Measurements from ENCODE around the gene PDCD4. TPM values are rescaled to one million over a fixed set of nuclear protein-coding genes. Genes with fewer than 3 reads are reported as not detected.

PDCD4 gene
- total RNA-seq, 4 donors from 2014 or later = 6.4 to 15.6 (median 9.8) TPM

- Histone ChIP-seq H3K27me3 (no peaks in the 10 kb centered on the region), H3K4me3 (no peak overlapping the region), H3K27ac (no peak overlapping the region), H3K9me3 (no peaks in the 10 kb centered on the region), H3K4me1 (no peaks in the 10 kb centered on the region), H3K36me3 (peaks cover 0 to 40% of the 10 kb centered on the region in 2 donors)
- TF ChIP-seq CTCF (IDR thresholded peaks at IDR 0.05 in 4 of 5, conservative IDR thresholded peaks at IDR 0.05 in 1 of 5) (no peak), POLR2A (IDR thresholded peaks at IDR 0.05) (no peak)
- DNase-seq = no peak
- intact Hi-C loops (cut with DNase I; ENCODE audit: low total_unique reads) (no loop called here), in situ Hi-C loops (cut with MboI; ENCODE audit: low sequenced_read_pairs in 4 of 4) (loop anchor here in 3 of 4 donors (5.0 to 25.0 kb wide), 5 partner anchors 84 to 574 kb away; partner anchors contain the start of gene SMNDC1 (in 1 of the 3))
- ATAC-seq = no peak
Observed at GRCh38 chr10:110885932-110886674, 14.4 kb downstream of the PDCD4 start.

GRCh38 chr10:110887560-110887959 is 15.8 kb downstream of the PDCD4 start:
- TF ChIP-seq CTCF (IDR thresholded peaks at IDR 0.05 in 4 of 5, conservative IDR thresholded peaks at IDR 0.05 in 1 of 5) (no peak), POLR2A (IDR thresholded peaks at IDR 0.05) (no peak)
- DNase-seq = no peak
- Histone ChIP-seq H3K4me1 (no peaks in the 10 kb centered on the region), H3K27me3 (no peaks in the 10 kb centered on the region), H3K9me3 (no peaks in the 10 kb centered on the region), H3K27ac (no peak overlapping the region), H3K36me3 (peaks cover 0 to 40% of the 10 kb centered on the region in 2 donors), H3K4me3 (no peak overlapping the region)
- ATAC-seq = no peak
- in situ Hi-C loops (cut with MboI; ENCODE audit: low sequenced_read_pairs in 4 of 4) = loop anchor here in 3 of 4 donors (5.0 to 25.0 kb wide), 5 partner anchors 85 to 575 kb away; partner anchors contain the start of gene SMNDC1 (in 1 of the 3)
- intact Hi-C loops (cut with DNase I; ENCODE audit: low total_unique reads) = no loop called here

GRCh38 chr10:110892602-110893288 is 21.0 kb downstream of the PDCD4 start:
- Histone ChIP-seq H3K4me3 (no peak overlapping the region), H3K9me3 (no peaks in the 10 kb centered on the region), H3K4me1 (no peaks in the 10 kb centered on the region), H3K36me3 (peaks cover 0 to 22% of the 10 kb centered on the region in 2 donors), H3K27ac (no peak overlapping the region), H3K27me3 (no peaks in the 10 kb centered on the region)
- ATAC-seq (no peak), DNase-seq (no peak)
- in situ Hi-C loops (cut with MboI; ENCODE audit: low sequenced_read_pairs in 4 of 4) (loop anchor here (5.0 to 25.0 kb wide), 5 partner anchors 88 to 580 kb away; partner anchors contain the start of gene SMNDC1 (in 1 of the 4)), intact Hi-C loops (cut with DNase I; ENCODE audit: low total_unique reads) (loop anchor here (1.0 to 2.0 kb wide), 3 partner anchors 20 to 148 kb away; no protein-coding TSS in a partner anchor)
- TF ChIP-seq CTCF (IDR thresholded peaks at IDR 0.05 in 4 of 5, conservative IDR thresholded peaks at IDR 0.05 in 1 of 5) = no peak
- no peak for TF ChIP-seq POLR2A (IDR thresholded peaks at IDR 0.05)

GRCh38 chr10:110893559-110894179 is 21.9 kb downstream of the PDCD4 start:
- H3K27me3 ChIP-seq = no peaks in the 10 kb centered on the region
- intact Hi-C loops (cut with DNase I; ENCODE audit: low total_unique reads) = loop anchor here (1.0 to 2.0 kb wide), 3 partner anchors 21 to 149 kb away; no protein-coding TSS in a partner anchor
- in situ Hi-C loops (cut with MboI; ENCODE audit: low sequenced_read_pairs in 4 of 4) = loop anchor here (5.0 to 25.0 kb wide), 5 partner anchors 89 to 581 kb away; partner anchors contain the start of gene SMNDC1 (in 1 of the 4)

More at GRCh38 chr10:110893559-110894179, 21.9 kb downstream of the PDCD4 start:
- TF ChIP-seq CTCF (IDR thresholded peaks at IDR 0.05 in 4 of 5, conservative IDR thresholded peaks at IDR 0.05 in 1 of 5) (peak; percentile 53 to 66 (median 59)), POLR2A (IDR thresholded peaks at IDR 0.05) (no peak)
- Histone ChIP-seq H3K9me3 (no peaks in the 10 kb centered on the region), H3K36me3 (peaks cover 0 to 24% of the 10 kb centered on the region in 2 donors), H3K4me1 (no peaks in the 10 kb centered on the region), H3K27ac (no peak overlapping the region), H3K4me3 (no peak overlapping the region)
- DNase-seq (no peak), ATAC-seq (peak in 1 of 2 donors; percentile 85)

Data from gastrocnemius medialis (tissue), 4 donors.